ENCODE measurements around the gene SUGCT. TPM values are rescaled to one million over a fixed set of nuclear protein-coding genes. Genes with fewer than 3 reads are reported as not detected.
"Not testable (repeated sequence)": the region's sequence is repeated elsewhere in the genome, so short reads cannot be mapped to it uniquely, and the experiment has no call there.

The SUGCT gene
- polyA plus RNA-seq, 1 of the 3 experiments (the other 2 are of a cell fraction): 53.7 TPM

DNA sequence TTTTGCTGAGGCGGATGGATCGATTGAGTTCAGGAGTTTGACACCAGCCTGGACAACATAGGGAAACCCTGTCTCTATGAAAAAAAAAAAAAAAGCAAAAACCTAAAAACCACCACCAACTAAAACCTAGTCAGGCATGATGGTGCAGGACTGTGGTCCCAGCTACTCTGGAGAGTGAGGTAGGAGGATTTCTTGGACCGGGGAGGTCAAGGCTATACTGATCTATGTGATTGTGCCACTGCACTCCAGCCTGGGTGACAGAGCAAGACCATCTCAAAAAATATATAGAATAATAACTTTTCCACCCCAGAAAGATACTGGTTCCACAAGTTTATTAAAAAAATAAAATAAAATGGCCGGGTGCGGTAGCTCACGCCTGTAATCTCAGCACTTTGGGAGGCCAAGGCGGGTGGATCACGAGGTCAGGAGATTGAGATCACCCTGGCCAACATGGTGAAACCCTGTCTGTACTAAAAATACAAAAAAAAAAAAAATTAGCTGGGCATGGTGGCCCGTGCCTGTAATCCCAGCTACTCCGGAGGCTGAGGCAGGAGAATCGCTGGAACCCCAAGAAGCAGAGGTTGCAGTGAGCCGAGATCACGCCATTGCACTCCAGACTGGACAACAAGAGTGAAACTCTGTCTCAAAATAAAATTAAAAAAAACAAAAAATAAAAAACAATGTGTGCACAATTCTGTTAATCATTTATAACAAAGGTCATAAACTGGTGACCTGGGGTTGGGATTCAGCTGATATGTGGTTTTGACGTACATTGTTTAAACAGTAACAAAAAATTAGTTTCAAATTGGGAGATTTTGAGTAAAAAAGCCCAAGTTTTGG lies 12.5 kb upstream of the SUGCT start:
- H3F3A ChIP-seq (replicated peaks; ENCODE audit: insufficient read depth); DNase-seq; H4K20me1 ChIP-seq (ENCODE audit: insufficient read depth); H3K4me2 ChIP-seq; H3K27ac ChIP-seq (ENCODE audit: low read depth in 2 of 2, low read length in 1 of 2); H3K4me1 ChIP-seq (ENCODE audit: control insufficient read depth in 1 of 2, insufficient read depth in 2 of 2, low read depth in 1 of 2, low read length in 1 of 2); POLR2A ChIA-PET; H3K9ac ChIP-seq; H3K4me3 ChIP-seq (ENCODE audit: low read depth in 2 of 2, low read length in 1 of 2); H3K27me3 ChIP-seq (ENCODE audit: insufficient read depth); H2AFZ ChIP-seq (ENCODE audit: low read depth); H3K9me3 ChIP-seq; H3K9me2 ChIP-seq: not testable (repeated sequence)
- CTCF ChIA-PET: interaction anchor here (4.4 kb wide), 1 partner anchor 11 kb away, joined by 38 read pairs; the partner anchor contains the start of genes MPLKIP and SUGCT
- peaks cover 87% of the 10 kb centered on the region for H3K79me2 ChIP-seq (ENCODE audit: insufficient read depth)
- WGBS (ENCODE audit: low lambda C conversion rate): 96% methylated on average over 14 of the region's 14 CpGs
- H3K36me3 ChIP-seq (replicated peaks in 1 of 2; ENCODE audit: control insufficient read depth in 1 of 2, insufficient read depth in 2 of 2, low read length in 1 of 2): peaks cover 0 to 34% of the 10 kb centered on the region in 2 experiments

DNA sequence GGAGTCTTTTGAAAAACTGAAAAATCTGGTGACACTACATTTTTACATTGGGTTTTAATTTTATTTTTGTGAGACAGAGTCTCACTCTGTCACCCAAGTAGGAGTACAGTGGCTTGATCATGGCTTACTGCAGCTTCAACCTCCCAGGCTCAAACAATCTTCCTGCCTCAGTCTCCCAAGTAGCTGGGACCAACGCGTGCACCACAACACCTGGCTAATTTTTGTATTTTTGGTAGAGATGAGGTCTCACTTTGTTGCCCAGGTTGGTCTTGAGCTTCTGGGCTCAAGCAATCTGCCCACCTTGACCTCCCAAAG lies 11.9 kb upstream of the SUGCT start:
- no peak overlapping the region for H3K4me2 ChIP-seq
- peaks cover 93% of the 10 kb centered on the region for H3K79me2 ChIP-seq (ENCODE audit: insufficient read depth)
- CTCF ChIA-PET: interaction anchor here (1.3 to 4.4 kb wide), 2 partner anchors 11 to 71 kb away, joined by 3 to 38 read pairs; partner anchors contain the start of genes MPLKIP and SUGCT
- H4K20me1 ChIP-seq (ENCODE audit: insufficient read depth): peaks cover 13% of the 10 kb centered on the region; the same call in 1 of the 2 replicates
- H3K27me3 ChIP-seq (ENCODE audit: insufficient read depth): no peaks in the 10 kb centered on the region
- H3K36me3 ChIP-seq (replicated peaks in 1 of 2; ENCODE audit: control insufficient read depth in 1 of 2, insufficient read depth in 2 of 2, low read length in 1 of 2): peaks cover 0 to 39% of the 10 kb centered on the region in 2 experiments
- no peak overlapping the region for H3K4me3 ChIP-seq (ENCODE audit: low read depth in 2 of 2, low read length in 1 of 2)
- no peak overlapping the region for H2AFZ ChIP-seq (ENCODE audit: low read depth)
- no peaks in the 10 kb centered on the region for H3K9me3 ChIP-seq
- H3K9me2 ChIP-seq: no peaks in the 10 kb centered on the region
- no peak overlapping the region for H3K9ac ChIP-seq
- H3F3A ChIP-seq (replicated peaks; ENCODE audit: insufficient read depth): peaks cover 10% of the 10 kb centered on the region
- 98% methylated on average over 2 of the region's 2 CpGs for WGBS (ENCODE audit: low lambda C conversion rate)
- POLR2A ChIA-PET: no interaction called here
- TF ChIP-seq RXRA (IDR thresholded peaks at IDR 0.05; ENCODE audit: borderline replicate concordance, low read depth) (no peak), FOXJ3 (CRISPR knock-in tag; IDR thresholded peaks at IDR 0.05) (no peak), POLR2AphosphoS5 (IDR thresholded peaks at IDR 0.05; ENCODE audit: low read depth, low read length) (no peak), EP300 (IDR thresholded peaks at IDR 0.05; ENCODE audit: borderline replicate concordance in 1 of 2, low read depth in 1 of 2, low read length in 1 of 2) (no peak), TAF1 (IDR thresholded peaks at IDR 0.05; ENCODE audit: borderline replicate concordance, low read depth, low read length) (no peak), NRF1 (IDR thresholded peaks at IDR 0.05; ENCODE audit: low read depth, low read length) (no peak)
- TF ChIP-seq, protein P1, sequence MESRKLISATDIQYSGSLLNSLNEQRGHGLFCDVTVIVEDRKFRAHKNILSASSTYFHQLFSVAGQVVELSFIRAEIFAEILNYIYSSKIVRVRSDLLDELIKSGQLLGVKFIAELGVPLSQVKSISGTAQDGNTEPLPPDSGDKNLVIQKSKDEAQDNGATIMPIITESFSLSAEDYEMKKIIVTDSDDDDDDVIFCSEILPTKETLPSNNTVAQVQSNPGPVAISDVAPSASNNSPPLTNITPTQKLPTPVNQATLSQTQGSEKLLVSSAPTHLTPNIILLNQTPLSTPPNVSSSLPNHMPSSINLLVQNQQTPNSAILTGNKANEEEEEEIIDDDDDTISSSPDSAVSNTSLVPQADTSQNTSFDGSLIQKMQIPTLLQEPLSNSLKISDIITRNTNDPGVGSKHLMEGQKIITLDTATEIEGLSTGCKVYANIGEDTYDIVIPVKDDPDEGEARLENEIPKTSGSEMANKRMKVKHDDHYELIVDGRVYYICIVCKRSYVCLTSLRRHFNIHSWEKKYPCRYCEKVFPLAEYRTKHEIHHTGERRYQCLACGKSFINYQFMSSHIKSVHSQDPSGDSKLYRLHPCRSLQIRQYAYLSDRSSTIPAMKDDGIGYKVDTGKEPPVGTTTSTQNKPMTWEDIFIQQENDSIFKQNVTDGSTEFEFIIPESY (IDR thresholded peaks at IDR 0.05; ENCODE audit: borderline replicate concordance, low read depth): no peak
- TF ChIP-seq, protein P2, sequence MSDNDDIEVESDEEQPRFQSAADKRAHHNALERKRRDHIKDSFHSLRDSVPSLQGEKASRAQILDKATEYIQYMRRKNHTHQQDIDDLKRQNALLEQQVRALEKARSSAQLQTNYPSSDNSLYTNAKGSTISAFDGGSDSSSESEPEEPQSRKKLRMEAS (IDR thresholded peaks at IDR 0.05; ENCODE audit: low read depth): no peak
- H3K4me1 ChIP-seq (ENCODE audit: control insufficient read depth in 1 of 2, insufficient read depth in 2 of 2, low read depth in 1 of 2, low read length in 1 of 2): no peaks in the 10 kb centered on the region
- DNase-seq: no peak
- no peak overlapping the region for H3K27ac ChIP-seq (ENCODE audit: low read depth in 2 of 2, low read length in 1 of 2)

Data from SK-N-SH (cell line).